Neuronal stem cell (in vitro differentiated cells): ENCODE data around the gene SBSN.

ENCODE experiments used
- DNase-seq: peaks from one replicate; pipeline ENCODE4 v3.0.0-alpha.2; 2013; ENCODE audit warnings: low spot score
- H2AFZ ChIP-seq: one replicate; pipeline ENCODE4 v1.6.1; 2013; ENCODE audit warnings: mild to moderate bottlenecking, low read length, inconsistent platforms
- H2AK5ac ChIP-seq: 2 replicates; pipeline ENCODE4 v1.6.1; 2013; ENCODE audit warnings: low read depth, mild to moderate bottlenecking, inconsistent platforms, low read length, moderate library complexity, mixed read lengths
- H2BK120ac ChIP-seq: 2 replicates; pipeline ENCODE4 v1.6.1; 2013; ENCODE audit warnings: low read depth, mild to moderate bottlenecking, inconsistent platforms, low read length, moderate library complexity, mixed read lengths
- H2BK12ac ChIP-seq: one replicate; pipeline ENCODE4 v1.6.1; 2013; ENCODE audit warnings: low read length, inconsistent platforms
- H2BK15ac ChIP-seq: 2 replicates; pipeline ENCODE4 v1.6.1; 2013; ENCODE audit warnings: mild to moderate bottlenecking, low read length, inconsistent platforms, mixed read lengths
- H2BK5ac ChIP-seq: one replicate; pipeline ENCODE4 v1.6.1; 2013; ENCODE audit warnings: inconsistent platforms, mild to moderate bottlenecking, low read length, moderate library complexity
- H3K14ac ChIP-seq: one replicate; pipeline ENCODE4 v1.6.1; 2013; ENCODE audit warnings: low read length, inconsistent platforms
- H3K18ac ChIP-seq: 2 replicates; pipeline ENCODE4 v1.6.1; 2013; ENCODE audit warnings: low read length, inconsistent platforms
- H3K23ac ChIP-seq: 2 replicates; pipeline ENCODE4 v1.6.1; 2013; ENCODE audit warnings: low read depth, mild to moderate bottlenecking, mixed read lengths, low read length, inconsistent platforms; ENCODE audit not compliant: poor library complexity
- H3K27ac ChIP-seq: replicated peaks from 3 replicates; pipeline ENCODE4 v1.5.1; 2013; ENCODE audit warnings: low read length, inconsistent platforms
- H3K27me3 ChIP-seq, 3 experiments: 2 replicates each; pipeline ENCODE4 v1.6.1; 2013; ENCODE audit warnings: low read length in 3 of 3, mild to moderate bottlenecking in 2 of 3, inconsistent platforms in 1 of 3, low read depth in 1 of 3, mixed read lengths in 1 of 3, moderate library complexity in 1 of 3; ENCODE audit not compliant: control insufficient read depth in 3 of 3, insufficient read depth in 3 of 3
- H3K36me3 ChIP-seq, 2 donors: replicated peaks in 1 of 2; 2 replicates each; pipeline ENCODE4 v1.6.1; 2013; ENCODE audit warnings: low read length in 2 of 2; ENCODE audit not compliant: control insufficient read depth in 2 of 2, insufficient read depth in 2 of 2
- H3K4ac ChIP-seq: 2 replicates; pipeline ENCODE4 v1.6.1; 2013; ENCODE audit warnings: inconsistent platforms, mild to moderate bottlenecking, low read length, moderate library complexity
- H3K4me1 ChIP-seq, 2 donors: 1 replicate in 1 of 2; 2 replicates in 1 of 2; pipeline ENCODE4 v1.6.1; 2013; ENCODE audit warnings: low read length in 2 of 2, low read depth in 1 of 2; ENCODE audit not compliant: control insufficient read depth in 2 of 2, insufficient read depth in 1 of 2
- H3K4me2 ChIP-seq: one replicate; pipeline ENCODE4 v1.6.1; 2013; ENCODE audit warnings: mild to moderate bottlenecking, low read length, inconsistent platforms; ENCODE audit not compliant: insufficient read depth, poor library complexity, severe bottlenecking
- H3K4me3 ChIP-seq, 2 donors: 2 replicates each; pipeline ENCODE4 v1.5.1; 2013; ENCODE audit warnings: low read length in 2 of 2, mild to moderate bottlenecking in 2 of 2, inconsistent platforms in 1 of 2, moderate library complexity in 1 of 2
- H3K79me1 ChIP-seq: one replicate; pipeline ENCODE4 v1.6.1; 2013; ENCODE audit warnings: low read depth, mild to moderate bottlenecking, inconsistent platforms, low read length, moderate library complexity
- H3K9ac ChIP-seq: one replicate; pipeline ENCODE4 v1.6.1; 2013; ENCODE audit warnings: mild to moderate bottlenecking, low read depth, low read length, inconsistent platforms; ENCODE audit not compliant: poor library complexity
- H3K9me3 ChIP-seq, 2 donors: replicated peaks in 1 of 2; 2 replicates each; pipeline versions ENCODE3 to v1.6.1; 2013; ENCODE audit warnings: low read length in 2 of 2, mild to moderate bottlenecking in 2 of 2, inconsistent platforms in 1 of 2, low read depth in 1 of 2, mixed read lengths in 1 of 2, moderate library complexity in 1 of 2; ENCODE audit not compliant: control insufficient read depth in 2 of 2, insufficient read depth in 1 of 2
- H4K8ac ChIP-seq: one replicate; pipeline ENCODE4 v1.6.1; 2013; ENCODE audit warnings: low read depth, mild to moderate bottlenecking, inconsistent platforms, low read length, moderate library complexity
- H4K91ac ChIP-seq: one replicate; pipeline ENCODE4 v1.6.1; 2013; ENCODE audit warnings: low read length, low read depth, mild to moderate bottlenecking, inconsistent platforms; ENCODE audit not compliant: poor library complexity
- WGBS, 2 donors: extraction: QIAGEN DNeasy Blood & Tissue Kit; methylation state at CpG; one replicate each; pipeline ENCODE4 v1.1.7; 2013; ENCODE audit warnings: missing lambda C conversion rate in 2 of 2, mixed read lengths in 1 of 2; ENCODE audit not compliant: insufficient read length in 2 of 2, insufficient replicate concordance in 1 of 2; ENCODE audit errors: extremely low coverage in 2 of 2; 5-methylcytosine and 5-hydroxymethylcytosine counted together

The SBSN gene

GRCh38 chr19:35511337-35511736 lies 16.8 kb downstream of the SBSN start:
- Histone ChIP-seq H2AK5ac (peak overlapping the region; percentile 85), H2BK12ac (peak overlapping the region; percentile 77), H2BK5ac (no peak overlapping the region)

GRCh38 chr19:35510626-35510964 lies 17.5 kb downstream of the SBSN start:
- peak overlapping the region; percentile 2 for H4K91ac ChIP-seq
- H3K4me3 ChIP-seq, result no peak overlapping the region
- no peaks in the 10 kb centered on the region for H3K79me1 ChIP-seq
- peak overlapping the region; percentile 12 for H3K23ac ChIP-seq
- no peak overlapping the region for H3K9ac ChIP-seq
- H3K4ac ChIP-seq, result no peak overlapping the region
- H3K36me3 ChIP-seq, result peaks cover 0 to 2% of the 10 kb centered on the region in 2 donors
- no peak overlapping the region for H4K8ac ChIP-seq
- peak overlapping the region; percentile 76 for H2BK15ac ChIP-seq
- H2BK5ac ChIP-seq, result no peak overlapping the region
- H3K4me2 ChIP-seq, result peak overlapping the region; percentile 85
- H2AK5ac ChIP-seq, result peak overlapping the region; percentile 68
- no peaks in the 10 kb centered on the region for H3K9me3 ChIP-seq
- H2AFZ ChIP-seq, result no peak overlapping the region
- no peak overlapping the region for H3K14ac ChIP-seq
- DNase-seq, result no peak
- no peak overlapping the region for H2BK12ac ChIP-seq
- no peak overlapping the region for H2BK120ac ChIP-seq
- peaks cover 3 to 12% of the 10 kb centered on the region in 2 donors for H3K4me1 ChIP-seq
- no peak overlapping the region for H3K27ac ChIP-seq
- peak overlapping the region; percentile 79 for H3K18ac ChIP-seq
- WGBS, 2 donors, result no CpG with 5 or more reads among the region's 15 CpGs
- H3K27me3 ChIP-seq, result peaks cover 0 to 92% (median 3%) of the 10 kb centered on the region in 3 experiments

More at GRCh38 chr19:35511337-35511736, 16.8 kb downstream of the SBSN start:
- H3K14ac ChIP-seq, result peak overlapping the region; percentile 31
- H3K4me2 ChIP-seq, result no peak overlapping the region
- DNase-seq, result no peak
- H3K4me1 ChIP-seq, result peaks cover 3 to 12% of the 10 kb centered on the region in 2 donors
- no peaks in the 10 kb centered on the region for H3K9me3 ChIP-seq
- no peak overlapping the region for H2AFZ ChIP-seq
- H3K4me3 ChIP-seq, result no peak overlapping the region
- peak overlapping the region; percentile 76 for H2BK15ac ChIP-seq
- H3K27me3 ChIP-seq, result peaks cover 0 to 85% (median 3%) of the 10 kb centered on the region in 3 experiments
- H3K9ac ChIP-seq, result peak overlapping the region; percentile 34
- WGBS, 2 donors, result no CpG with 5 or more reads among the region's 7 CpGs
- H3K23ac ChIP-seq, result peak overlapping the region; percentile 97
- H2BK120ac ChIP-seq, result no peak overlapping the region
- H3K18ac ChIP-seq, result no peak overlapping the region
- no peaks in the 10 kb centered on the region for H3K79me1 ChIP-seq
- no peak overlapping the region for H4K8ac ChIP-seq
- no peak overlapping the region for H3K4ac ChIP-seq
- no peak overlapping the region for H3K27ac ChIP-seq
- no peaks in the 10 kb centered on the region for H3K36me3 ChIP-seq
- no peak overlapping the region for H4K91ac ChIP-seq

- H2AK5ac ChIP-seq, result no peak overlapping the region
- no peak overlapping the region for H3K4ac ChIP-seq
- peak; percentile 82 for DNase-seq
- no peak overlapping the region for H2BK120ac ChIP-seq
- peak overlapping the region; percentile 52 for H4K8ac ChIP-seq
- WGBS, 2 donors, result no CpG with 5 or more reads among the region's 39 CpGs
- no peaks in the 10 kb centered on the region for H3K79me1 ChIP-seq
- H3K36me3 ChIP-seq, result peaks cover 0 to 5% of the 10 kb centered on the region in 2 donors
- no peak overlapping the region for H4K91ac ChIP-seq
- H3K4me2 ChIP-seq, result peak overlapping the region; percentile 85
- peak overlapping the region; percentile 38 for H3K18ac ChIP-seq
- H2BK15ac ChIP-seq, result no peak overlapping the region
- peaks cover 0 to 97% (median 3%) of the 10 kb centered on the region in 3 experiments for H3K27me3 ChIP-seq
- peaks cover 3 to 12% of the 10 kb centered on the region in 2 donors for H3K4me1 ChIP-seq
- no peak overlapping the region for H2BK12ac ChIP-seq
- H2BK5ac ChIP-seq, result no peak overlapping the region
- H3K14ac ChIP-seq, result no peak overlapping the region
- peak overlapping the region in 1 of 2 donors; percentile 81 for H3K4me3 ChIP-seq
- H3K9ac ChIP-seq, result peak overlapping the region; percentile 22
- H3K27ac ChIP-seq, result peak overlapping the region; percentile 63
- peak overlapping the region; percentile 12 for H3K23ac ChIP-seq
- H3K9me3 ChIP-seq, result no peaks in the 10 kb centered on the region
- H2AFZ ChIP-seq, result peak overlapping the region; percentile 82
Observed at GRCh38 chr19:35509861-35510625, 18.1 kb downstream of the SBSN start.

- no peak overlapping the region for H3K23ac ChIP-seq
- no peak overlapping the region for H2BK120ac ChIP-seq
- no CpG with 5 or more reads among the region's 12 CpGs for WGBS, 2 donors
- H3K18ac ChIP-seq, result no peak overlapping the region
- H3K4me1 ChIP-seq, result peaks cover 3 to 9% of the 10 kb centered on the region in 2 donors
- H3K36me3 ChIP-seq, result peaks cover 0 to 5% of the 10 kb centered on the region in 2 donors
- H2BK12ac ChIP-seq, result no peak overlapping the region
- no peaks in the 10 kb centered on the region for H3K79me1 ChIP-seq
- peak overlapping the region in 1 of 2 donors; percentile 81 for H3K4me3 ChIP-seq
- no peak overlapping the region for H3K27ac ChIP-seq
- H3K4me2 ChIP-seq, result peak overlapping the region; percentile 85
- no peak overlapping the region for H3K9ac ChIP-seq
- H2BK15ac ChIP-seq, result no peak overlapping the region
- H3K9me3 ChIP-seq, result no peaks in the 10 kb centered on the region
- no peak overlapping the region for H4K91ac ChIP-seq
- no peak overlapping the region for H3K14ac ChIP-seq
- no peak overlapping the region for H3K4ac ChIP-seq
- no peak overlapping the region for H4K8ac ChIP-seq
- no peak overlapping the region for H2AFZ ChIP-seq
- H2BK5ac ChIP-seq, result no peak overlapping the region
- H3K27me3 ChIP-seq, result peaks cover 0 to 90% (median 3%) of the 10 kb centered on the region in 3 experiments
- no peak overlapping the region for H2AK5ac ChIP-seq
- DNase-seq, result no peak
Observed at GRCh38 chr19:35509018-35509652, 19.0 kb downstream of the SBSN start.
